ENCODE measurements around the gene SF3B6.

Gene SF3B6

GRCh38 chr2:24122366-24123194 is 46.5 kb upstream of the SF3B6 start:
- Histone ChIP-seq H3K79me2 (ENCODE audit: insufficient read depth, low read length) (peaks cover 7% of the 10 kb centered on the region; the same call in 1 of the 2 replicates), H3K9me3 (ENCODE audit: low read length) (no peaks in the 10 kb centered on the region), H3K27me3 (ENCODE audit: insufficient read depth, low read length) (no peaks in the 10 kb centered on the region), H3K4me3 (ENCODE audit: low read depth, low read length, poor library complexity, severe bottlenecking) (peak overlapping the region; percentile 77), H3K9ac (ENCODE audit: low read length) (peak overlapping the region; percentile 90), H3K36me3 (ENCODE audit: insufficient read depth, low read length) (no peaks in the 10 kb centered on the region), H2AFZ (ENCODE audit: low read length) (no peak overlapping the region), H3F3A (ENCODE audit: insufficient read depth, low read length) (0 out of 2 replicates have a peak, but pooled peaks cover 5% of the 10 kb centered on the region), H3K4me1 (ENCODE audit: insufficient read depth, low read length, severe bottlenecking) (peaks cover 22% of the 10 kb centered on the region), H3K9me2 (ENCODE audit: low read depth, low read length) (no peaks in the 10 kb centered on the region), H3K4me2 (ENCODE audit: low read length) (peak overlapping the region; percentile 97), H4K20me1 (ENCODE audit: insufficient read depth, low read length) (no peaks in the 10 kb centered on the region), H3K27ac (ENCODE audit: low read depth, low read length, poor library complexity, severe bottlenecking) (peak overlapping the region; percentile 18)
- TF ChIP-seq EZH2 (IDR thresholded peaks at IDR 0.05; ENCODE audit: borderline replicate concordance, low read length) (no peak), CTCF (IDR thresholded peaks at IDR 0.05; ENCODE audit: low read length) (no peak)

GRCh38 chr2:24121469-24121868 is 45.3 kb upstream of the SF3B6 start:
- H3K79me2 ChIP-seq (ENCODE audit: insufficient read depth, low read length) = peaks cover 7% of the 10 kb centered on the region; the same call in 1 of the 2 replicates
- no peaks in the 10 kb centered on the region for H4K20me1 ChIP-seq (ENCODE audit: insufficient read depth, low read length)
- no peaks in the 10 kb centered on the region for H3K27me3 ChIP-seq (ENCODE audit: insufficient read depth, low read length)
- peaks cover 22% of the 10 kb centered on the region for H3K4me1 ChIP-seq (ENCODE audit: insufficient read depth, low read length, severe bottlenecking)
- H3K27ac ChIP-seq (ENCODE audit: low read depth, low read length, poor library complexity, severe bottlenecking) = no peak overlapping the region
- H3K4me3 ChIP-seq (ENCODE audit: low read depth, low read length, poor library complexity, severe bottlenecking) = no peak overlapping the region
- no peak overlapping the region for H3K4me2 ChIP-seq (ENCODE audit: low read length)
- no peaks in the 10 kb centered on the region for H3K9me2 ChIP-seq (ENCODE audit: low read depth, low read length)
- no peak overlapping the region for H2AFZ ChIP-seq (ENCODE audit: low read length)
- TF ChIP-seq EZH2 (IDR thresholded peaks at IDR 0.05; ENCODE audit: borderline replicate concordance, low read length) = no peak
- TF ChIP-seq CTCF (IDR thresholded peaks at IDR 0.05; ENCODE audit: low read length) = no peak
- 0 out of 2 replicates have a peak, but pooled peaks cover 5% of the 10 kb centered on the region for H3F3A ChIP-seq (ENCODE audit: insufficient read depth, low read length)
- no peak overlapping the region for H3K9ac ChIP-seq (ENCODE audit: low read length)
- no peaks in the 10 kb centered on the region for H3K9me3 ChIP-seq (ENCODE audit: low read length)
- H3K36me3 ChIP-seq (ENCODE audit: insufficient read depth, low read length) = no peaks in the 10 kb centered on the region

GRCh38 chr2:24121066-24121465 is 44.9 kb upstream of the SF3B6 start:
- Histone ChIP-seq H3F3A (ENCODE audit: insufficient read depth, low read length) (0 out of 2 replicates have a peak, but pooled peaks cover 5% of the 10 kb centered on the region), H3K4me1 (ENCODE audit: insufficient read depth, low read length, severe bottlenecking) (peaks cover 22% of the 10 kb centered on the region), H3K36me3 (ENCODE audit: insufficient read depth, low read length) (no peaks in the 10 kb centered on the region), H3K4me2 (ENCODE audit: low read length) (no peak overlapping the region), H3K4me3 (ENCODE audit: low read depth, low read length, poor library complexity, severe bottlenecking) (no peak overlapping the region), H4K20me1 (ENCODE audit: insufficient read depth, low read length) (no peaks in the 10 kb centered on the region), H3K27me3 (ENCODE audit: insufficient read depth, low read length) (no peaks in the 10 kb centered on the region), H3K9ac (ENCODE audit: low read length) (no peak overlapping the region), H3K9me3 (ENCODE audit: low read length) (no peaks in the 10 kb centered on the region), H3K79me2 (ENCODE audit: insufficient read depth, low read length) (peaks cover 7% of the 10 kb centered on the region; the same call in 1 of the 2 replicates), H3K9me2 (ENCODE audit: low read depth, low read length) (no peaks in the 10 kb centered on the region), H3K27ac (ENCODE audit: low read depth, low read length, poor library complexity, severe bottlenecking) (no peak overlapping the region), H2AFZ (ENCODE audit: low read length) (no peak overlapping the region)
- TF ChIP-seq EZH2 (IDR thresholded peaks at IDR 0.05; ENCODE audit: borderline replicate concordance, low read length) = no peak
- no peak for TF ChIP-seq CTCF (IDR thresholded peaks at IDR 0.05; ENCODE audit: low read length)

Data from OCI-LY1 (cell line).